ENCODE measurements around the gene OSBPL8. TPM values are rescaled to one million over a fixed set of nuclear protein-coding genes. Genes with fewer than 3 reads are reported as not detected.

OSBPL8 gene
- total and polyA plus RNA-seq, 2 of the 8 experiments (the other 6 are each of a cell fraction or from before 2014, with no cell fraction given) = 10.9 to 81.1 TPM

- TF ChIP-seq, protein P1, sequence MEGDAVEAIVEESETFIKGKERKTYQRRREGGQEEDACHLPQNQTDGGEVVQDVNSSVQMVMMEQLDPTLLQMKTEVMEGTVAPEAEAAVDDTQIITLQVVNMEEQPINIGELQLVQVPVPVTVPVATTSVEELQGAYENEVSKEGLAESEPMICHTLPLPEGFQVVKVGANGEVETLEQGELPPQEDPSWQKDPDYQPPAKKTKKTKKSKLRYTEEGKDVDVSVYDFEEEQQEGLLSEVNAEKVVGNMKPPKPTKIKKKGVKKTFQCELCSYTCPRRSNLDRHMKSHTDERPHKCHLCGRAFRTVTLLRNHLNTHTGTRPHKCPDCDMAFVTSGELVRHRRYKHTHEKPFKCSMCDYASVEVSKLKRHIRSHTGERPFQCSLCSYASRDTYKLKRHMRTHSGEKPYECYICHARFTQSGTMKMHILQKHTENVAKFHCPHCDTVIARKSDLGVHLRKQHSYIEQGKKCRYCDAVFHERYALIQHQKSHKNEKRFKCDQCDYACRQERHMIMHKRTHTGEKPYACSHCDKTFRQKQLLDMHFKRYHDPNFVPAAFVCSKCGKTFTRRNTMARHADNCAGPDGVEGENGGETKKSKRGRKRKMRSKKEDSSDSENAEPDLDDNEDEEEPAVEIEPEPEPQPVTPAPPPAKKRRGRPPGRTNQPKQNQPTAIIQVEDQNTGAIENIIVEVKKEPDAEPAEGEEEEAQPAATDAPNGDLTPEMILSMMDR (IDR thresholded peaks at IDR 0.05; ENCODE audit: control extremely low read depth in 1 of 3, insufficient read depth in 1 of 3, low read depth in 1 of 3, low read length in 3 of 3) = no peak
These were observed 30.6 kb upstream of the OSBPL8 start (continued) for GRCh38 chr12:76590131-76590530.

All from H1 (cell line).